H1 (cell line): ENCODE measurements around the gene TEK. TPM values are rescaled to one million over a fixed set of nuclear protein-coding genes. Genes with fewer than 3 reads are reported as not detected.

Source experiments
- BACH1 ChIP-seq: IDR thresholded peaks from 2 replicates; pipeline ENCODE4 v1.6.1; 2012; ENCODE audit warnings: low read length, improper control_type of control experiment
- CHD1 ChIP-seq: IDR thresholded peaks from 2 replicates; pipeline ENCODE4 v1.6.1; 2012; ENCODE audit warnings: low read depth, low read length, improper control_type of control experiment
- CHD7 ChIP-seq: fragments of 300-600 bp; sonication (generic); IDR thresholded peaks from 2 replicates; pipeline ENCODE4 v1.7.1; 2012; ENCODE audit warnings: low read length, moderate library complexity, mild to moderate bottlenecking, inconsistent platforms; ENCODE audit not compliant: insufficient replicate concordance
- CTCF ChIP-seq, 3 experiments: IDR thresholded peaks; 1 replicate in 2 of 3; 2 replicates in 1 of 3; pipeline versions ENCODE4 v1.5.1 to v1.6.1; 2011; ENCODE audit warnings: low read length in 3 of 3, mild to moderate bottlenecking in 3 of 3, inconsistent platforms in 2 of 3, low read depth in 1 of 3, moderate library complexity in 1 of 3; ENCODE audit not compliant: insufficient read depth in 1 of 3; ENCODE audit errors: control extremely low read depth in 1 of 3
- TAF1 ChIP-seq: IDR thresholded peaks from 2 replicates; pipeline ENCODE4 v1.6.1; 2011; ENCODE audit warnings: mild to moderate bottlenecking, low read depth, low read length
- polyA plus RNA-seq, 7 experiments: library from polyadenylated mRNA; depleted of rRNA in 3 of 7; stranded (reverse) in 5 of 7; unstranded in 2 of 7; fragments of >200 nt in 5 of 7; fragments of 200-250 nt in 2 of 7; gene quantifications; 1 replicate in 5 of 7; 2 replicates in 1 of 7; 4 replicates in 1 of 7; pipeline versions ENCODE4 v1.2.1 to v1.2.3, GENCODE V29; 2011 to 2013; ENCODE audit warnings: missing spikeins in 2 of 7, mixed read lengths in 2 of 7
- total RNA-seq: library from RNA; stranded (reverse); fragmentation: NEBNext Ultra II Directional; extraction: Animal tissue kit (Norgen Biotek cat#: 25700); gene quantifications from 2 replicates; pipeline ENCODE4 v1.2.1, GENCODE V29; 2021

Gene TEK
- total and polyA plus RNA-seq, 2 of the 8 experiments (the other 6 are each of a cell fraction or from before 2014, with no cell fraction given): 11.0 to 35.8 TPM

- TF ChIP-seq CHD7: no peak
- no peak for TF ChIP-seq TAF1
- no peak for TF ChIP-seq BACH1
- no peak for TF ChIP-seq CHD1
- no peak for TF ChIP-seq CTCF (IDR thresholded peaks at IDR 0.05; ENCODE audit: control extremely low read depth in 1 of 3, insufficient read depth in 1 of 3, low read depth in 1 of 3, low read length in 3 of 3)
Observed at GRCh38 chr9:27090231-27090630, 18.8 kb upstream of the TEK start (continued).
